ENCODE measurements around the gene SEMA6D. TPM values are rescaled to one million over a fixed set of nuclear protein-coding genes. Genes with fewer than 3 reads are reported as not detected.

Gene SEMA6D
- total and polyA plus RNA-seq, 2 donors (not counting 1 experiment from before 2014, with no cell fraction given), result 2.4 to 13.4 TPM

GRCh38 chr15:47728426-47728825, 11.1 kb downstream of the SEMA6D start:
- no peak for DNase-seq (ENCODE audit: low read depth in 2 of 2)
- H4K20me1 ChIP-seq (ENCODE audit: control insufficient read depth, extremely low read depth, insufficient read depth, low read length), result no peaks in the 10 kb centered on the region
- H3K4me1 ChIP-seq (ENCODE audit: control insufficient read depth, extremely low read depth, insufficient read depth, low read length), result no peaks in the 10 kb centered on the region
- H3K4me3 ChIP-seq (replicated peaks in 1 of 4; ENCODE audit: control extremely low read depth in 1 of 4, insufficient read depth in 1 of 4, low read depth in 3 of 4, low read length in 4 of 4), result no peak overlapping the region
- H3K9me3 ChIP-seq (ENCODE audit: control insufficient read depth, insufficient read depth, low read depth, low read length), result no peaks in the 10 kb centered on the region
- H2AFZ ChIP-seq (ENCODE audit: low read length), result no peak overlapping the region
- H3K36me3 ChIP-seq (ENCODE audit: control insufficient read depth, insufficient read depth, low read length), result no peaks in the 10 kb centered on the region
- TF ChIP-seq EZH2 (IDR thresholded peaks at IDR 0.05; ENCODE audit: low read length, missing control alignments) (no peak), CTCF (conservative IDR thresholded peaks at IDR 0.05 in 1 of 2, IDR thresholded peaks at IDR 0.05 in 1 of 2; ENCODE audit: low read depth in 1 of 2, low read length in 2 of 2) (no peak)
- no peak overlapping the region for H3K4me2 ChIP-seq (ENCODE audit: extremely low read depth, insufficient read depth, low read length)
- H3K9ac ChIP-seq (ENCODE audit: insufficient read depth, low read length), result no peak overlapping the region
- H3K27ac ChIP-seq (ENCODE audit: insufficient read depth, low read length), result no peak overlapping the region
- no peaks in the 10 kb centered on the region for H3K79me2 ChIP-seq (ENCODE audit: control insufficient read depth, insufficient read depth, low read length)
- no peaks in the 10 kb centered on the region for H3K27me3 ChIP-seq (ENCODE audit: control insufficient read depth, insufficient read depth, low read length)

GRCh38 chr15:47728886-47729285, 11.6 kb downstream of the SEMA6D start:
- Histone ChIP-seq H2AFZ (ENCODE audit: low read length) (no peak overlapping the region), H3K9ac (ENCODE audit: insufficient read depth, low read length) (no peak overlapping the region), H3K9me3 (ENCODE audit: control insufficient read depth, insufficient read depth, low read depth, low read length) (no peaks in the 10 kb centered on the region), H3K4me2 (ENCODE audit: extremely low read depth, insufficient read depth, low read length) (no peak overlapping the region), H3K36me3 (ENCODE audit: control insufficient read depth, insufficient read depth, low read length) (no peaks in the 10 kb centered on the region), H3K27ac (ENCODE audit: insufficient read depth, low read length) (no peak overlapping the region), H3K79me2 (ENCODE audit: control insufficient read depth, insufficient read depth, low read length) (no peaks in the 10 kb centered on the region), H3K4me3 (replicated peaks in 1 of 4; ENCODE audit: control extremely low read depth in 1 of 4, insufficient read depth in 1 of 4, low read depth in 3 of 4, low read length in 4 of 4) (no peak overlapping the region), H3K4me1 (ENCODE audit: control insufficient read depth, extremely low read depth, insufficient read depth, low read length) (no peaks in the 10 kb centered on the region), H4K20me1 (ENCODE audit: control insufficient read depth, extremely low read depth, insufficient read depth, low read length) (no peaks in the 10 kb centered on the region), H3K27me3 (ENCODE audit: control insufficient read depth, insufficient read depth, low read length) (no peaks in the 10 kb centered on the region)
- TF ChIP-seq CTCF (conservative IDR thresholded peaks at IDR 0.05 in 1 of 2, IDR thresholded peaks at IDR 0.05 in 1 of 2; ENCODE audit: low read depth in 1 of 2, low read length in 2 of 2), result no peak
- no peak for TF ChIP-seq EZH2 (IDR thresholded peaks at IDR 0.05; ENCODE audit: low read length, missing control alignments)
- DNase-seq (ENCODE audit: low read depth in 2 of 2), result no peak

- TF ChIP-seq CTCF (conservative IDR thresholded peaks at IDR 0.05 in 1 of 2, IDR thresholded peaks at IDR 0.05 in 1 of 2; ENCODE audit: low read depth in 1 of 2, low read length in 2 of 2) (no peak), EZH2 (IDR thresholded peaks at IDR 0.05; ENCODE audit: low read length, missing control alignments) (no peak)
- DNase-seq (ENCODE audit: low read depth in 2 of 2), result no peak
Observed at GRCh38 chr15:47731230-47731629, 13.9 kb downstream of the SEMA6D start.

More at GRCh38 chr15:47731230-47731629, 13.9 kb downstream of the SEMA6D start:
- no peaks in the 10 kb centered on the region for H3K4me1 ChIP-seq (ENCODE audit: control insufficient read depth, extremely low read depth, insufficient read depth, low read length)
- H3K36me3 ChIP-seq (ENCODE audit: control insufficient read depth, insufficient read depth, low read length), result no peaks in the 10 kb centered on the region
- no peaks in the 10 kb centered on the region for H3K9me3 ChIP-seq (ENCODE audit: control insufficient read depth, insufficient read depth, low read depth, low read length)
- H4K20me1 ChIP-seq (ENCODE audit: control insufficient read depth, extremely low read depth, insufficient read depth, low read length), result no peaks in the 10 kb centered on the region
- H3K79me2 ChIP-seq (ENCODE audit: control insufficient read depth, insufficient read depth, low read length), result no peaks in the 10 kb centered on the region
- H3K9ac ChIP-seq (ENCODE audit: insufficient read depth, low read length), result no peak overlapping the region
- no peak overlapping the region for H3K4me2 ChIP-seq (ENCODE audit: extremely low read depth, insufficient read depth, low read length)
- no peak overlapping the region for H3K27ac ChIP-seq (ENCODE audit: insufficient read depth, low read length)
- no peak overlapping the region for H2AFZ ChIP-seq (ENCODE audit: low read length)
- no peak overlapping the region for H3K4me3 ChIP-seq (replicated peaks in 1 of 4; ENCODE audit: control extremely low read depth in 1 of 4, insufficient read depth in 1 of 4, low read depth in 3 of 4, low read length in 4 of 4)
- no peaks in the 10 kb centered on the region for H3K27me3 ChIP-seq (ENCODE audit: control insufficient read depth, insufficient read depth, low read length)
